HS-5 (cell line): ENCODE data around the gene RPUSD4.

ENCODE experiments used
- DNase-seq: peaks from one replicate; pipeline ENCODE4 v3.0.0-alpha.2; 2012; ENCODE audit warnings: low read depth

RPUSD4 gene

GRCh38 chr11:126212089-126212660 lies 725 bp upstream of the RPUSD4 start:
- no peak for DNase-seq

DNA sequence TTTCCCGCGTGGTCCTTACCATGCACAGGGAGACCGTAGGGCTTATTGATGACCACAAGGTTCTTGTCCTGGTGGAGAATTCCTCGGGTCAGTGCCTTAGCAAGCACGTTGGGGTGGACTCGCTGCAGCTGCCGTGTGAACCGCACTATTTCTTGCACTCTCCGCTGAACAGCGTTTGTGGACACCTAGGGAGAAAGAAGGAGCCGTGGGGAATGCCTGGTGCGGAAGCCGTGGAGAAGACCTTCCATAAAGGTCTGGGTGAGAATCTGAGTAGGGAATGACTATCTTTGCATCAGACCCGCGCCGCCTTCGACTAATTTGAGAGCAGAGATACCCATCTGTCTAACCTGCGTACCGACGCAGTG lies 597 bp downstream of the RPUSD4 start:
- no peak for DNase-seq

GRCh38 chr11:126207896-126208295 lies 3.6 kb downstream of the RPUSD4 start:
- DNase-seq = no peak

- no peak for DNase-seq
These were observed 6.1 kb downstream of the RPUSD4 start for GRCh38 chr11:126205359-126205758.

- DNase-seq = no peak
These were observed 8.6 kb downstream of the RPUSD4 start for GRCh38 chr11:126202646-126203359.

- DNase-seq = no peak
These were observed 12.8 kb downstream of the RPUSD4 start for GRCh38 chr11:126198648-126199047.

GRCh38 chr11:126197277-126197939 lies 14.0 kb downstream of the RPUSD4 start:
- peak; percentile 39 for DNase-seq

GRCh38 chr11:126195119-126195518 lies 16.3 kb downstream of the RPUSD4 start:
- DNase-seq = no peak

DNA sequence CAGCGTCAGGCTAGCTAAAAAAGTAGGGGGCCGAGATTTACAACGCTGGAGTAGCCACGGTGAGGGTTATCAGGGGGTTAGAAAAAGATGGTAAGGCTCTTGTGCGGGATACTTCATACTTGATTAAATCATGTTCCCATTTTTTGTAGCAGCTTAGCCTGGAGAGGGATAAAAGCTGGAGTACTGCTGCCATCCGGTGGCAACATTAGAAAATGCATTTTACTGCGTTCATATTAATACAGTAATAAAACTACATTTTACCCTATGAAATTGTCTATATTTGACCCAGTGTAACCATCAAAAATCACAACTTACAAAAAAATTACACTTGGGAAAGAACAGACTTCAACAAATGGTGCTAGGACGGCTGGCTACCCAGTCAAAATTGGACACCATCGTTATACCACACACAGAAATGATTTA lies 17.3 kb downstream of the RPUSD4 start:
- DNase-seq = no peak

DNA sequence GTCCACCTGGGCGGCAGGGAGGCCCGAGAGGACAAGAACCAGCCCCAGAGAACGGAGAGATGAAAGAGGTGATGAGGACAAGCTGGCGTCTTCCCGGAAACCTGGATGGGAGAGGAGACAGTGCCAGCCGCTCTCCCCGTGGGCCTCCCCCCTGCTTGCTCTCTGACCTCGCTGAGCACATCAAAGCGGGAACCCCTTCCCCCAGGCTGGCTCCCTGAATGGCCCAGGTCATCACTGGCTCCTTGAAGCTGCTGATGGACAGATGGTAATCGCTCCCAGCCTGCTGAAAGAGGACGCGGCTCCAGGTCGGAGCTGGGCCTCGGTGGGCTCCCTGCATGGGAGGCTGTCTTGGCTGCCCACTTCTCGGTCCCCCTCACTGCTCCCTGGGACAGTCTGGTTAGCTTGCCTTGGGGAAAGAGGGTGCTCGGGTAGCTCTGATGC lies 18.4 kb downstream of the RPUSD4 start:
- DNase-seq = no peak

GRCh38 chr11:126192361-126192760 lies 19.1 kb downstream of the RPUSD4 start:
- DNase-seq = no peak

DNA sequence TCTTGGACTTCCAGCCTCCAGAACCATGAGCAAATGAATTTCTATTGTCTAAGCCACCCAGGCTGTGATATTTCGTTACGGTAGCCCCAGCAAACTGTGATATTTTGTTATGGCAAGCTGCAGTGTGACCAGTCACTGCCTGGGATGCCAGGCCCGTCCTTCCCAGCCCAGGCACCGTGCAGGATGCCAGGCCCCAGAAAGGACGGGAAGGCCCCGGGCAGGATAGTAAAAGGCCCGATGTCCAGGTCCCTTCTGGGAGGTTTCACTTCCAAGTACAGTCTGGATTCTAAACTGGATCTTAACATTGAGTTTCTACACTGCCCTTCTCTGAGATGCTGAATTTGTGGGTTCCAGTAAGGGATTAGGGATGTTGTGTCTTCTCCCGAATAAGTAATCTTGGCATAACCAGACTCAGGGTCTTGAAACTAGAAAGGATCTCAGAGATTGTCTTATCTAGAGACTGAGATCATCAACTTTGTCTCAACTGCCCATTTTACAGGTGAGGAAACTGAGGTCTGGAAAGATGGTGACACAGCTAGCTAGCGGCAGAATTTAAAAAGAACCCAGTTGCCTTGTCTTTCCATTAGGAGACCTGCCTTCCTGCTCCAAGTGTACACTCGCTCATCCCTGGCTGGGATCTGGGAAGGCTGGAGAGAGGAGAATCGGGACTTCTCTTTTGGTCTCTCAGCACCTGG lies 19.9 kb downstream of the RPUSD4 start:
- no peak for DNase-seq

- DNase-seq = no peak
These were observed 20.7 kb downstream of the RPUSD4 start for GRCh38 chr11:126190792-126191191.

DNA sequence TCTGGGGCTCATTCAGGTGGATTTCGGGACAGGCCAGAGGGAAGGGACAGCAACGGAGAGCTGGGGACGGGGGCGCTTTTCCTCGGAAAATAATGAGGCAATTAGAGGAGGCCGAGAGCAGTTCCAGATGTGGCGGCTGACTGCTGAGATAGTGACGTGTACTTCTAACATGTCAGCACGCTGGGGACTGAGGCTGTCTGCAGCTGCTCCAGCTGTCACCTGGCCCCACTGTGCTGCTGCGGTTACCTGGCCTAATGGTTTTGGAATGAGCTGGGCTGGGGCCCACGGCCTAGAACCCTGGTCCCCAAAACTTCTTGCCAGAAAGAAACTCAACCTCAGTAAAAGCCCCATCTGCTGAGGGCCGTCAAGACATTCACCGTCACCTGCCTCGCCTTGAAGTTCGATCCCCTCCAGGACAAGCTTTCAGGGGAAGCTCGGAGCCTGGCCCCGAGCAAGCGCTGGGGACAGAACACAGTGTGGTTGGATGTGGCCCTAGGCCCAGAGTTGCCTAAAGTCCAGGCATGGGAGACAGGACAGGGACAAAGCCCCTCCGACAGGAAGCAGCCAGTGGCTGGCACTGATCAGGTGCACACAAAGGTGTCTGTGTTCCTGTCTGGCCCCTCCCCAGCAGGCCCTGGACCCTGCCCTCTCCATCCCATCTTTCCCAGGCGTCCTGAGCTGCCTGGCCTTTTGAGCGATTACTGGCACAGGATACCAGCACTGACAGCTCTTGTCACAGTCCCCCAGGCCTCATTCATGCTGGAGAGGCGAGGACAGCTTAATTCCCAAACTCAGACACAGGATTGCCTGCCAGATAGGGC lies 22.1 kb downstream of the RPUSD4 start:
- DNase-seq = no peak

DNA sequence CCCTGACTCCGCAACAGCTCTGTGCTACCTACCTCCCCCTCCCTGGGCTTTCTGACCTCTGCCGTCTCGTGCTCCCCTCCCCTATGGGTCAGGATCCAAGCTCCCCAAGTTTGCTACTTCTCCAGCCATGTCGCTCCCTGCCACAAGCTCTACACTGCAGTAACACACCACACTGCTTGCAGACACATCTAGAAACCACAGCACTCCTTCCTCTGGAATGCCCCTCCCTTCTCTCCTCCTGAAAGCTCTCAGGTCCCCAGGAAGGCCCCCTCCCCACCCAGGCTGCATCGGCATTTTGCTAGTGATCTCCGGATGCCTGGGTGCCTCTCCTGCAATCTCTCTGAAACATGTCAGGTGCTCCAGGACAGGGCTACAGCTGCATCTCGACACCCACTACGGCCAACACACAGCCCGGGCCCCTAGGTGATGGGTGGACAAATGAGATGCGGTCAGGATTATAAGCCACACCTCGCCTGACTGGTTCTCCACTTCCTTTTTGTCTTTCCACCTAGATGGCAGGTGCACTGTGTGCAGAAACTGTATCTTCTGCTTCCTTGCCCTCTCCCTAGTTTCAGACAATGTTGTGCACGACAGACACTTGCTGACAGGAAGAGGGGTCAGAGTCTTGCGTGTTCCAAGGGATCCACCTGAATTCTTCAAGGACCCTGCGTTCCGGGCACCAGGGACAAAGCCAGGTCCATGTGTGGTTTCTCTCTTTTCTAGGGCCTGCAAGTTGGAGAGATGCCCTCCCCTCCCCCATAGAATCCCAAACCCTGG lies 22.9 kb downstream of the RPUSD4 start:
- no peak for DNase-seq

GRCh38 chr11:126186708-126187529 lies 24.5 kb downstream of the RPUSD4 start:
- no peak for DNase-seq

DNA sequence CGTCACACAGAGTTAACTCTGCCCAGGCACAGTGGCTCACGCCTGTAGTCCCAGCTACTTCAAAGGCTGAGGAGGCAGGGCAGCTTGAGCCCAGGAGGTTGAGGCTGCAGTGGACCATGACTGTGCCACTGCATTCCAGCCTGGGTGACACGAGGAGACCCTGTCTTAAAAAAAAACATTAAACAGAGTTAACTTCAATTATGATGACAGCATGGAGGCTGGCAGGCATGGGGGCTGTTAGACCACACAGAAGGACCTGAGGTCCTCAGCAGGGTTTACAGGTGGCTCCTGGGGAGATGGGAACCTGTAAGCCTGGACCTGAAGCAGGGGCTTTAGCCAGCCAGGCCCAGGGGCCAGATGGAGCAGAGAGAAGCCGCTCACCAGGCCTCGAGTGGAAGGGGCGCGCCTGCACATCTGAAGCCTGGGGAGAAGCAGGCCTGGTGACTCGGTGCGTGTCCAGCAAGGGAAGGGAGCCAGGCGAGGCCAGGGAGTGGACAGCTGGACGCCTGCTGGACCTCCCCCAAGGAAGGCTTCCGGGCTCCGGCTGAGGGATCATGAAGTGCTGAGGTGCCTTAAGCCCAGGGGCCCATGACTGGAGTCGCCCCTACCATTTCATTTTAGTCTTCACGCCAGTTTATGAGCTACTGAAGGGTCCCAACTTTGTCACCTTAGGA lies 25.3 kb downstream of the RPUSD4 start:
- no peak for DNase-seq

- DNase-seq = no peak
These were observed 26.0 kb downstream of the RPUSD4 start for GRCh38 chr11:126185259-126186024.
